HCT116 (cell line): ENCODE data around the gene CCDC3. TPM values are rescaled to one million over a fixed set of nuclear protein-coding genes. Genes with fewer than 3 reads are reported as not detected.

Experiments used
- ATAC-seq: fragments of 200-7000 bp; cut with Tn5 transposase; 2 replicates; pipeline ENCODE4 v1.9.1; 2020; ENCODE audit warnings: mild to moderate bottlenecking, moderate library complexity
- BruUV-seq: library from RNA; stranded (reverse); fragments of 400-500 nt; replicated peaks from 2 replicates; lab custom pipeline; 2021; lab: Mats Ljungman, UMichigan
- CTCF ChIA-PET: fragments of 300-600 bp; sonication (Branson Sonifier 250); formaldehyde crosslinking; loops from one replicate; lab custom pipeline; 2021; ENCODE audit warnings: antibody characterized with exemption; lab: Charles Lee
- POLR2A ChIA-PET: fragments of 300-600, 350-600 bp; sonication (Branson Sonifier 250); formaldehyde crosslinking; loops from one replicate; lab custom pipeline; 2021; ENCODE audit warnings: antibody characterized with exemption; lab: Charles Lee
- RAD21 ChIA-PET, 2 experiments: fragments of 300-600 bp; sonication (Branson Sonifier 250); formaldehyde crosslinking; loops; one replicate each; lab custom pipeline; 2023; ENCODE audit warnings: low total read pairs in 2 of 2; ENCODE audit not compliant: uncharacterized antibody in 2 of 2, unreplicated experiment in 2 of 2, low non-redundant PET in 1 of 2; lab: Charles Lee
- DNase-seq: peaks from one replicate; pipeline ENCODE4 v3.0.0-alpha.2; 2010; ENCODE audit warnings: low read depth, low spot score
- H2AFZ ChIP-seq: fragments of 200-600 bp; shearing (Covaris generic), sonication (generic); 2 replicates; pipeline ENCODE4 v1.6.1; 2017; ENCODE audit warnings: low read depth, mixed run types, mixed read lengths, antibody characterized with exemption, low read length; ENCODE audit not compliant: poor library complexity, severe bottlenecking
- H3K27ac ChIP-seq: 2 replicates; pipeline ENCODE4 v1.5.1; 2012; ENCODE audit warnings: low read depth, low read length
- H3K27me3 ChIP-seq: fragments of 200-600 bp; sonication (generic); 2 replicates; pipeline ENCODE4 v1.6.1; 2016; ENCODE audit warnings: mixed run types, low read length, mixed read lengths; ENCODE audit not compliant: insufficient read depth
- H3K36me3 ChIP-seq, 2 experiments: fragments of 200-500 bp in 1 of 2; fragments of 200-600 bp in 1 of 2; sonication (Bioruptor generic) in 1 of 2; sonication (generic) in 1 of 2; 2 replicates each; pipeline versions ENCODE4 v1.5.1 to v1.6.1; 2014 to 2016; ENCODE audit warnings: low read length in 2 of 2, inconsistent platforms in 1 of 2, mixed read lengths in 1 of 2, mixed run types in 1 of 2; ENCODE audit not compliant: insufficient read depth in 2 of 2, control insufficient read depth in 1 of 2
- H3K4me1 ChIP-seq, 2 experiments: fragments of 200-600 bp in 1 of 2; sonication (generic) in 1 of 2; 2 replicates each; pipeline versions ENCODE4 v1.5.1 to v1.6.1; 2012 to 2017; ENCODE audit warnings: low read length in 2 of 2, inconsistent platforms in 1 of 2, mild to moderate bottlenecking in 1 of 2, mixed read lengths in 1 of 2, mixed run types in 1 of 2, moderate library complexity in 1 of 2; ENCODE audit not compliant: insufficient read depth in 2 of 2, control insufficient read depth in 1 of 2
- H3K4me2 ChIP-seq: fragments of 200-600 bp; sonication (generic); 2 replicates; pipeline ENCODE4 v1.6.1; 2017; ENCODE audit warnings: mixed run types, low read length, mixed read lengths
- H3K4me3 ChIP-seq, 2 experiments: fragments of 200-600 bp in 1 of 2; sonication (generic) in 1 of 2; replicated peaks in 1 of 2; 2 replicates each; pipeline ENCODE4 v1.5.1; 2011 to 2016; ENCODE audit warnings: low read length in 2 of 2, control low read depth in 1 of 2, low read depth in 1 of 2, mild to moderate bottlenecking in 1 of 2, mixed read lengths in 1 of 2, mixed run types in 1 of 2
- H3K79me2 ChIP-seq: fragments of 200-600 bp; sonication (generic); 2 replicates; pipeline ENCODE4 v1.6.1; 2017; ENCODE audit warnings: mild to moderate bottlenecking, mixed run types, low read length, moderate library complexity, mixed read lengths; ENCODE audit not compliant: insufficient read depth
- H3K9ac ChIP-seq: fragments of 200-600 bp; sonication (generic); 2 replicates; pipeline ENCODE4 v1.6.1; 2016; ENCODE audit warnings: low read length, mixed read lengths
- H3K9me2 ChIP-seq: fragments of 200-600 bp; sonication (generic), shearing (Covaris generic); 2 replicates; pipeline ENCODE4 v1.6.1; 2017; ENCODE audit warnings: mixed run types, mild to moderate bottlenecking, moderate library complexity; ENCODE audit not compliant: insufficient read depth
- H3K9me3 ChIP-seq, 2 experiments: fragments of 200-500 bp in 1 of 2; fragments of 200-600 bp in 1 of 2; sonication (Bioruptor generic) in 1 of 2; sonication (generic) in 1 of 2; 2 replicates each; pipeline ENCODE4 v1.6.1; 2014 to 2017; ENCODE audit warnings: low read length in 2 of 2, mixed read lengths in 2 of 2, inconsistent platforms in 1 of 2, low read depth in 1 of 2, mild to moderate bottlenecking in 1 of 2, mixed run types in 1 of 2, moderate library complexity in 1 of 2; ENCODE audit not compliant: control insufficient read depth in 1 of 2, insufficient read depth in 1 of 2
- H4K20me1 ChIP-seq: fragments of 200-600 bp; sonication (generic), shearing (Covaris generic); 2 replicates; pipeline ENCODE4 v1.6.1; 2017; ENCODE audit warnings: mixed run types, mild to moderate bottlenecking, moderate library complexity; ENCODE audit not compliant: insufficient read depth
- CBX3 ChIP-seq: IDR thresholded peaks from 2 replicates; pipeline ENCODE4 v1.6.1; 2012; ENCODE audit warnings: low read depth
- EZH2phosphoT487 ChIP-seq: fragments of 200-600 bp; IDR thresholded peaks from 2 replicates; pipeline ENCODE4 v1.6.1; 2018; ENCODE audit warnings: antibody characterized with exemption, borderline replicate concordance
- FOSL1 ChIP-seq: IDR thresholded peaks from 2 replicates; pipeline ENCODE4 v1.6.1; 2012; ENCODE audit warnings: low read depth
- RAD21 ChIP-seq: IDR thresholded peaks from 2 replicates; pipeline ENCODE4 v1.6.1; 2012; ENCODE audit warnings: low read depth, mild to moderate bottlenecking
- SRF ChIP-seq: IDR thresholded peaks from 2 replicates; pipeline ENCODE4 v1.6.1; 2012; ENCODE audit warnings: low read depth
- TCF7L2 ChIP-seq: IDR thresholded peaks from 2 replicates; pipeline ENCODE4 v1.7.0; 2011; ENCODE audit warnings: borderline replicate concordance, inconsistent platforms; ENCODE audit not compliant: insufficient read depth, insufficient read length; ENCODE audit errors: extremely low read depth
- YY1 ChIP-seq: IDR thresholded peaks from 2 replicates; pipeline ENCODE4 v1.6.1; 2011; ENCODE audit warnings: low read length, low read depth, moderate library complexity, mild to moderate bottlenecking; ENCODE audit not compliant: insufficient replicate concordance; ENCODE audit errors: extremely low read depth
- intact Hi-C: fragments of 100-400 bp; cut with micrococcal nuclease; formaldehyde crosslinking; loops from 2 replicates; pipeline ENCODE4 v1.10.0; 2022
- total RNA-seq: library from RNA; stranded (reverse); gene quantifications from one replicate; pipeline ENCODE4 v1.2.1, GENCODE V29; 2021; ENCODE audit not compliant: unreplicated experiment
- TF ChIP-seq, protein P1 (sequence below): IDR thresholded peaks from 2 replicates; pipeline ENCODE4 v1.6.1; 2012
- TF ChIP-seq, protein P2 (sequence below): IDR thresholded peaks from 2 replicates; pipeline ENCODE4 v1.6.1; 2011; ENCODE audit warnings: mild to moderate bottlenecking, low read length, moderate library complexity; ENCODE audit not compliant: insufficient replicate concordance; ENCODE audit errors: extremely low read depth

Gene CCDC3
- total RNA-seq, 1 experiment from 2014 or later, result 10.5 TPM

DNA sequence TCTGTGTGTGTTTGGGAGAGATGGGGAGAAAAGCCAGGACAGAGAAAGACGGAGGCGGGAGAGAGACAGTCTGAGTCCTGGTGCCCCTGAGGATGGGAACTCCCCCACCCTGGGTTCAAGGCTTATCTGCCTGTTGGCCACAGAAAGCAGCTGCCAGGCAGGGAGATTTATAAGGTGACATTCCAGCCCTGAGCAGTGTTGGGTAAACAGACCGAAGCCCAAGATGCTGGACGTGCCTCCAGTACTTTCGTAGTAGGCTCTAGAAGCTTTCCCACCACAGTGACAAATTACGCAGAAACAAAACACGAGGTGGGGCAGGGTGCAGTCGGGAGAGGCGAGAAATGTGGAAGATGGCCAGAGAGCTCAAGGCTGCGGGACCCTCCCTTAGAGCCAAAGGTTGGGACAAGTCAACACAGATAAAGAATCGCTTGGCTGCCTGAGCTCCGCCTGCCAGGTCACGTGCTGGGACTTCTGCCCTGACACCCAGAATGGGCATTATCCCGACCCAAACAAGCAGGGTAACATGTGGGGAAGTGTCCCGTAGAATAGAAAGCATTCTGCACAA is 41.1 kb downstream of the CCDC3 start:
- CTCF ChIA-PET, result no interaction called here
- POLR2A ChIA-PET, result no interaction called here
- DNase-seq, result no peak

DNA sequence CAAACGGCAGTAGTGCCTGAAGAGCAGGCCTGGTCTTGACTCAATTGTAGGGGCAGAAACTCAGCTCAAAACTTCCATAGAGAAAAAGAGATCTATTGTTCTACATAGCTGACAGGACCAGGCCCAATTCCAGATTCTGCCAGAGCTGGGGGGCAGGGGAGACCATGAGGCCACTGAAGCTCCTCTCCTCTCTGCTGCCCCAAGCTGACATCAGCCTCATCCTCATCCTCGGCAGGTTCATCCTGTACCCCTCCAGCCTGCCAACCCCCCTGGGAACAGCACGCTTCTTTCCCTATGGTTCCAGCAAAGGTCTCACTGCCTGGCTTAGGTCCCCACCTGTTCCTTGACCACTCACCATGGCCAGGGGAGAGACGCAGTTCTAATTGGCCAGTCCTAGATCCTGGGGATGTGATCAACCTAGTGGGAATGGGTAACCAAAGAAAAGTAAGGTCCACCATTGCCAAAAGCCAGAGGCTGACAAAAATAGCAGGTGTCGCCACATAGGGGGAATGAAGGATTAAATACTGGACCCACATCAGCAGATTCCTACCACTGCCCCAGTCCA is 42.9 kb downstream of the CCDC3 start:
- no peak overlapping the region for H3K9ac ChIP-seq
- DNase-seq, result no peak
- no peaks in the 10 kb centered on the region; a peak in 1 of 4 replicates for H3K36me3 ChIP-seq
- H2AFZ ChIP-seq, result no peak overlapping the region
- no peaks in the 10 kb centered on the region for H3K27me3 ChIP-seq
- RAD21 ChIA-PET, result no interaction called here
- BruUV-seq, result no TSS peak
- H3K79me2 ChIP-seq, result no peaks in the 10 kb centered on the region
- no peaks in the 10 kb centered on the region for H4K20me1 ChIP-seq
- H3K4me2 ChIP-seq, result no peak overlapping the region
- 0 out of 4 replicates have a peak, but pooled peaks cover 0 to 3% of the 10 kb centered on the region in 2 experiments for H3K9me3 ChIP-seq
- H3K4me1 ChIP-seq, result no peaks in the 10 kb centered on the region
- no peak for ATAC-seq
- POLR2A ChIA-PET, result no interaction called here
- TF ChIP-seq SRF (no peak), EZH2phosphoT487 (no peak), FOSL1 (no peak), CBX3 (no peak), YY1 (no peak)
- TF ChIP-seq, protein P1, sequence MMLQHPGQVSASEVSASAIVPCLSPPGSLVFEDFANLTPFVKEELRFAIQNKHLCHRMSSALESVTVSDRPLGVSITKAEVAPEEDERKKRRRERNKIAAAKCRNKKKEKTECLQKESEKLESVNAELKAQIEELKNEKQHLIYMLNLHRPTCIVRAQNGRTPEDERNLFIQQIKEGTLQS, result no peak
- no peak overlapping the region for H3K27ac ChIP-seq
- CTCF ChIA-PET, result no interaction called here
- H3K9me2 ChIP-seq, result no peaks in the 10 kb centered on the region
- intact Hi-C loops, result no loop called here
- no peak overlapping the region for H3K4me3 ChIP-seq

More for the DNA sequence above, 41.1 kb downstream of the CCDC3 start:
- TF ChIP-seq, protein P2, sequence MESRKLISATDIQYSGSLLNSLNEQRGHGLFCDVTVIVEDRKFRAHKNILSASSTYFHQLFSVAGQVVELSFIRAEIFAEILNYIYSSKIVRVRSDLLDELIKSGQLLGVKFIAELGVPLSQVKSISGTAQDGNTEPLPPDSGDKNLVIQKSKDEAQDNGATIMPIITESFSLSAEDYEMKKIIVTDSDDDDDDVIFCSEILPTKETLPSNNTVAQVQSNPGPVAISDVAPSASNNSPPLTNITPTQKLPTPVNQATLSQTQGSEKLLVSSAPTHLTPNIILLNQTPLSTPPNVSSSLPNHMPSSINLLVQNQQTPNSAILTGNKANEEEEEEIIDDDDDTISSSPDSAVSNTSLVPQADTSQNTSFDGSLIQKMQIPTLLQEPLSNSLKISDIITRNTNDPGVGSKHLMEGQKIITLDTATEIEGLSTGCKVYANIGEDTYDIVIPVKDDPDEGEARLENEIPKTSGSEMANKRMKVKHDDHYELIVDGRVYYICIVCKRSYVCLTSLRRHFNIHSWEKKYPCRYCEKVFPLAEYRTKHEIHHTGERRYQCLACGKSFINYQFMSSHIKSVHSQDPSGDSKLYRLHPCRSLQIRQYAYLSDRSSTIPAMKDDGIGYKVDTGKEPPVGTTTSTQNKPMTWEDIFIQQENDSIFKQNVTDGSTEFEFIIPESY, result no peak
- TF ChIP-seq EZH2phosphoT487 (no peak), TCF7L2 (no peak), CBX3 (no peak), YY1 (no peak), RAD21 (no peak)
- TF ChIP-seq, all 23 proteins: peak for 0
- no peak overlapping the region for H3K9ac ChIP-seq
- no peak overlapping the region for H3K4me3 ChIP-seq
- BruUV-seq, result no TSS peak
- RAD21 ChIA-PET, result no interaction called here
- no peak overlapping the region for H3K27ac ChIP-seq
- H3K9me3 ChIP-seq, result no peaks in the 10 kb centered on the region
- intact Hi-C loops, result no loop called here
- no peaks in the 10 kb centered on the region for H4K20me1 ChIP-seq
- no peak overlapping the region for H3K4me2 ChIP-seq
- H2AFZ ChIP-seq, result no peak overlapping the region
- H3K4me1 ChIP-seq, result no peaks in the 10 kb centered on the region
- H3K9me2 ChIP-seq, result no peaks in the 10 kb centered on the region
- ATAC-seq, result no peak
- H3K79me2 ChIP-seq, result no peaks in the 10 kb centered on the region
- H3K27me3 ChIP-seq, result no peaks in the 10 kb centered on the region
- H3K36me3 ChIP-seq, result no peaks in the 10 kb centered on the region
